Lower lobe of right lung (tissue), 2 donors: Measurements from ENCODE around the gene PDE7B. TPM values are rescaled to one million over a fixed set of nuclear protein-coding genes. Genes with fewer than 3 reads are reported as not detected.

ENCODE experiments used
- ATAC-seq, 2 donors: fragments of 200-7000 bp; cut with Tn5 transposase; one replicate each; pipeline ENCODE4 v1.9.1; 2020 to 2022; ENCODE audit warnings: mild to moderate bottlenecking in 2 of 2, moderate library complexity in 2 of 2
- DNase-seq: peaks from one replicate; pipeline ENCODE4 v3.0.0-alpha.2; 2020
- H3K27ac ChIP-seq: fragments of 200-600 bp; one replicate; pipeline ENCODE4 v1.8.0; 2022
- H3K27me3 ChIP-seq: fragments of 200-600 bp; one replicate; pipeline ENCODE4 v1.8.0; 2022; ENCODE audit warnings: low read depth
- H3K36me3 ChIP-seq: fragments of 200-600 bp; one replicate; pipeline ENCODE4 v1.8.0; 2022; ENCODE audit warnings: mild to moderate bottlenecking
- H3K4me1 ChIP-seq: fragments of 200-600 bp; one replicate; pipeline ENCODE4 v1.8.0; 2022
- H3K4me3 ChIP-seq: fragments of 200-600 bp; one replicate; pipeline ENCODE4 v1.8.0; 2022; ENCODE audit warnings: mild to moderate bottlenecking
- H3K9me3 ChIP-seq: fragments of 200-600 bp; one replicate; pipeline ENCODE4 v1.8.0; 2022
- CTCF ChIP-seq: fragments of 200-600 bp; IDR thresholded peaks from one replicate; pipeline ENCODE4 v1.8.0; 2022; ENCODE audit warnings: antibody characterized with exemption, mild to moderate bottlenecking
- intact Hi-C: fragments of 100-400 bp; cut with DNase I; formaldehyde crosslinking; loops from one replicate; pipeline ENCODE4 v1.11.0; 2022
- total RNA-seq: library from RNA; stranded (reverse); fragmentation: NEBNext Ultra II Directional; extraction: Animal tissue kit (Norgen Biotek cat#: 25700); gene quantifications from one replicate; pipeline ENCODE4 v1.2.1, GENCODE V29; 2021
- donor health status: DM: no; HTN: yes; CAD: no; lungs with severe emphysema.

Gene PDE7B
- total RNA-seq, 1 donor from 2014 or later: 2.2 TPM

DNA sequence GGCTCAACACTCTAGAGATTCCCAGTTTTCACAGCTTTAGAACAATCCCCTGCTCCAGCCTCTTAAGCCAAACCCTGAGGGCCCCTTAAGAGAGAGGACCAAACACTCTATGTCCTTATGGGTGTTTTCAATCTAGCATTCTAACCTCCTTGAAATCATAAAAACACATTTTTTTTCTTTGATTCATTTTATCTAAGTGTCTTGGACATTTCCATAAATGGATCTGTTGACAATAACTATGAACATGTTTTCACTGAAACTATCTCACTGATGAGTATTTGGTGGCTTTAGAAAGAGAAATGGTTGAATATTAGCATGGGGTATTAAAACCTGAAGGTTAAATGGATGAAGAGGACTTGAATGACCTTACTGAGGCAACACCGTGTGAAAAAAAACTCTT is 27.6 kb upstream of the PDE7B start:
- H3K27me3 ChIP-seq: no peaks in the 10 kb centered on the region
- intact Hi-C loops: no loop called here
- ATAC-seq: no peak

GRCh38 chr6:135826236-135826804 is 25.2 kb upstream of the PDE7B start:
- Histone ChIP-seq H3K4me3 (no peak overlapping the region), H3K27ac (no peak overlapping the region), H3K9me3 (no peaks in the 10 kb centered on the region), H3K36me3 (no peaks in the 10 kb centered on the region), H3K4me1 (no peaks in the 10 kb centered on the region), H3K27me3 (no peaks in the 10 kb centered on the region)
- DNase-seq (no peak), ATAC-seq (no peak)
- intact Hi-C loops: no loop called here
- no peak for TF ChIP-seq CTCF

More for the DNA sequence above, 27.6 kb upstream of the PDE7B start:
- no peak for DNase-seq
- no peak for TF ChIP-seq CTCF
- Histone ChIP-seq H3K36me3 (no peaks in the 10 kb centered on the region), H3K9me3 (no peaks in the 10 kb centered on the region), H3K27ac (no peak overlapping the region), H3K4me3 (no peak overlapping the region), H3K4me1 (no peaks in the 10 kb centered on the region)

DNA sequence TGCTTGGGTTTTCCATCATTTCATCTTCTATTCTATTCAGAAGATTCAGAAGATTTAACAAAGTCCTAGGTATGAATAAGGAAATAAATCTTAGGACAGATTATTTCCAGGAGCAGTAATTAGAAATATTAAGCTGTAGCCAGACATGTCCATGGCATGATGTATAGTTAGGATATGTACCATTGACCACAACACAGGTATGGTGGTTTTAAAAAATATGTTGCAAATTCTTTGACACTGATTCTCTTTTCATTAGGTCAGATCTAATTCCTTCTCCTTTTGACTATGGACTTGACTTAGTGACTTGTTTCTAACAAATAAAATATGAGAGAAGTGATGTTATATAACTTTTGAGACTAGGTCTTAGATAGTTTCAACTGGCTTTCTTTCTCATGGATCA is 23.5 kb upstream of the PDE7B start:
- Histone ChIP-seq H3K4me1 (no peaks in the 10 kb centered on the region), H3K27me3 (peaks cover 5% of the 10 kb centered on the region), H3K9me3 (no peaks in the 10 kb centered on the region), H3K36me3 (no peaks in the 10 kb centered on the region), H3K27ac (no peak overlapping the region), H3K4me3 (no peak overlapping the region)
- no peak for TF ChIP-seq CTCF
- no peak for ATAC-seq
- DNase-seq: no peak
- intact Hi-C loops: no loop called here

DNA sequence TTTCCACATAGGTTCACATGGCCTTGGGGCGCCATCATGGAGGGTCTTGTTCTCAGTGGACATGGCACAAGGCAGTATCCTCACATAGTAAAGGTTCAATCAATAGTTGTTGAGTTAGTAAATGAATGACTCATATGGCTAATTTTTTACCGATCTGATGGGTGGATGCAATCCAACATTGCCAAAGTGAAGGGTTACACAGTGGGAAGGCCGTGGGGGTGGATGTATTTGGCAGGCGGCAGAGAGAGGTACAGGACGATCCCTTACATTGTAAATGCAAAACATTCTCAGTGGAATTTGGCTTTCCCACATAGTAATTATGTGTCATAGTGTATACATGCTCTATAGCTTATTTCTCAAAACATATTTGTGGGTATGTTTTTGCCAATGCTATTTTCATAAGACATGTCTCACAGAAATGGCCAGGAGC is 21.0 kb upstream of the PDE7B start:
- DNase-seq (no peak), ATAC-seq (no peak)

GRCh38 chr6:135831016-135831415 is 20.5 kb upstream of the PDE7B start:
- no peaks in the 10 kb centered on the region for H3K9me3 ChIP-seq
- DNase-seq: no peak
- intact Hi-C loops: no loop called here
- H3K27ac ChIP-seq: no peak overlapping the region
- H3K4me1 ChIP-seq: no peaks in the 10 kb centered on the region
- H3K27me3 ChIP-seq: peaks cover 5% of the 10 kb centered on the region
- no peak for ATAC-seq
- TF ChIP-seq CTCF: no peak
- no peaks in the 10 kb centered on the region for H3K36me3 ChIP-seq
- H3K4me3 ChIP-seq: no peak overlapping the region

More for the DNA sequence above, 21.0 kb upstream of the PDE7B start:
- H3K9me3 ChIP-seq: no peaks in the 10 kb centered on the region
- peaks cover 5% of the 10 kb centered on the region for H3K27me3 ChIP-seq
- H3K27ac ChIP-seq: no peak overlapping the region
- intact Hi-C loops: no loop called here
- no peak overlapping the region for H3K4me3 ChIP-seq
- H3K36me3 ChIP-seq: no peaks in the 10 kb centered on the region
- H3K4me1 ChIP-seq: no peaks in the 10 kb centered on the region
- TF ChIP-seq CTCF: no peak

DNA sequence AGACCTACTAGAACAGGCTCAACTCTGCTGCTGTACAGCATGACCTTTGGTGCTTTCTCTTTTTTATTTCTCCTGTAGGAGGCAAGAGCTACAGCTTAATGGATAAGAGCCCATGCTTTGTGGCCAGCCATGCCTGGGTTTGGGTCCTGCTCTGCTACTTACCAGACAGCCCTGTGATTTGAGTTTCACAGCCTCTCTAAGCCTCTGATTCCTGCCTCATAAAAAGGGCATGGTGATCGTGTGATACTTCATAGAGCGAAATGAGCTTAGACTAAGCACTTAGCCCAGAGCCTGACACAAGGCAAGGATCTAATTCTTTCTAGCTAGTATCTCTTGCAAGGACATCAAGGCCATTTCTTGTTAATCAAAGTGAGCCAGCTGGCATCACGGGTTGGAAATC is 19.3 kb upstream of the PDE7B start:
- no peaks in the 10 kb centered on the region for H3K9me3 ChIP-seq
- no peak for TF ChIP-seq CTCF
- intact Hi-C loops: no loop called here
- no peaks in the 10 kb centered on the region for H3K4me1 ChIP-seq
- peaks cover 5% of the 10 kb centered on the region for H3K27me3 ChIP-seq
- H3K4me3 ChIP-seq: no peak overlapping the region
- no peak overlapping the region for H3K27ac ChIP-seq
- no peak for DNase-seq
- ATAC-seq: no peak
- H3K36me3 ChIP-seq: no peaks in the 10 kb centered on the region
